SHP77 treated with DMSO at 0.1 percent for 48 hours (cell line): ENCODE data around the gene TMPRSS2.

ENCODE experiments used
- DNase-seq: peaks from one replicate; lab custom pipeline; 2025; lab: John Stamatoyannopoulos, UW

TMPRSS2 gene

DNA sequence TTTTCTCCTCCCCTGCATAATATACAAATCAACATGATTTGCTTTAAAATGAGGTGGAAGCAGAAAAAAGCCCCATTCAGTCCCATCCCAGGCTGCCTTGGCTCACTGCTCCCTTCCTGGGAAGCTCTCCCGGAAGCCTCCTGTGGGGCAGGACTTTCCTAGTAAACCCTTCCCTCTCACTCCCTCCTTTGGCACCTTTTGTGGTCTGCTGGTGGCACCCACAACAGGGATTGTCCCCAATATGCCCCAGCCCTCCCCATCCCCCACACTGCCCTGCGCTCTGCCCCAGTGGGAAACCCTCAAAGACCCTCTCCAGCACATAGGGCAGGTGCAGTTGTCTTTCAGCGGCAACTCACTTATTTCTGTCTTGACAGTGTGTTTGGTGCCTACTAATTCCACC, 1.8 kb upstream of the TMPRSS2 start:
- no peak for DNase-seq

DNA sequence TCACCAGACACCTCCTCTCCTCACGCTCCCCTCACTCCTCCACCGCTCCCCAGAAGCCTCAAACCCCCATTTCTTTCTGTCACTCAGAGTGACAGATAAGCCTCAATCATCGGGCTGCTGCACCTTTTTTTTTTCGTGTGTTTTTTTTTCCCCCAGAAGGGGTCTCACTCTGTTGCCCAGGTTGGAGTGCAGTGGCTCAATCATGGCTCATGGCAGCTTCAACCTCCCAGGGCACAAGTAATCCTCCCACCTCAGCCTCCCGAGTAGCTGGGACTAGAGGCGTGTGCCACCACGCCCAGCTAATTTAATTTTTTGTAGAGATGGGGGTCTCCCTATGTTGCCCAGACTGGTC, 1.2 kb upstream of the TMPRSS2 start:
- no peak for DNase-seq

DNA sequence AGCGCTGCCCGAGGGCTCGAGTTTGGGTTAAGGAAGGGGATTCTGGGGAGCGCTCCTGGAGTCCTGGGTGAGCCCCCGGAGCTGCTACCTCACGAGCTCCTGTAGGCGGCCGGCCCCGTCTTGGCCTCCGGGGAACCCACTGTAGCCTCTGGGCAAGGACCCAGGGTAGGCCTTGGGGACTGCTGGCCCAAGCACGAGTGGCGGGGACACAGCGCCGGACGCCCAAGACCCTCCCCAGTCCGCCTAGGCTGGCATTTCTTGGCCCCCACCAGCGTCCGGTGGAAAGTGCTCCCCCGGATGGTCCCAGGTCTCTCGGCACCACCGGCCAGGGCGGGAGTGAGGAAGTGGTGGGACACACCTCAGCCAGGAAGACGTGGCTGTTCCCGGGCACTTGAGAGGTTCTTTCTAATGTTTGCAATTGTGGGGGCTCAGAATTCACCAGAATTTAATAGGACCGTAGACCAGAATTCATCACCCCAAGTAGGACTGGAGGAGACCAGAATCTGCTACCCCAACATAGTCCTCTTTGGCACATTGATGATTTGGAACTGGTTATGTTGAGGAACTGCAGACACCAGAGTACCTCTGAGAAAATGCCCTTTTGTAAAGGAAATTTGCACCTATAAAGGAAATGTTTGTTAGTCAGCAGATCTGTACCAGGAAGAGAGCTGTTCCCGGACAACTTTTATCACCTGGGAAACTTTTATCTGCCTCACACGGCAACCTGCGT, 622 bp upstream of the TMPRSS2 start:
- no peak for DNase-seq

DNA sequence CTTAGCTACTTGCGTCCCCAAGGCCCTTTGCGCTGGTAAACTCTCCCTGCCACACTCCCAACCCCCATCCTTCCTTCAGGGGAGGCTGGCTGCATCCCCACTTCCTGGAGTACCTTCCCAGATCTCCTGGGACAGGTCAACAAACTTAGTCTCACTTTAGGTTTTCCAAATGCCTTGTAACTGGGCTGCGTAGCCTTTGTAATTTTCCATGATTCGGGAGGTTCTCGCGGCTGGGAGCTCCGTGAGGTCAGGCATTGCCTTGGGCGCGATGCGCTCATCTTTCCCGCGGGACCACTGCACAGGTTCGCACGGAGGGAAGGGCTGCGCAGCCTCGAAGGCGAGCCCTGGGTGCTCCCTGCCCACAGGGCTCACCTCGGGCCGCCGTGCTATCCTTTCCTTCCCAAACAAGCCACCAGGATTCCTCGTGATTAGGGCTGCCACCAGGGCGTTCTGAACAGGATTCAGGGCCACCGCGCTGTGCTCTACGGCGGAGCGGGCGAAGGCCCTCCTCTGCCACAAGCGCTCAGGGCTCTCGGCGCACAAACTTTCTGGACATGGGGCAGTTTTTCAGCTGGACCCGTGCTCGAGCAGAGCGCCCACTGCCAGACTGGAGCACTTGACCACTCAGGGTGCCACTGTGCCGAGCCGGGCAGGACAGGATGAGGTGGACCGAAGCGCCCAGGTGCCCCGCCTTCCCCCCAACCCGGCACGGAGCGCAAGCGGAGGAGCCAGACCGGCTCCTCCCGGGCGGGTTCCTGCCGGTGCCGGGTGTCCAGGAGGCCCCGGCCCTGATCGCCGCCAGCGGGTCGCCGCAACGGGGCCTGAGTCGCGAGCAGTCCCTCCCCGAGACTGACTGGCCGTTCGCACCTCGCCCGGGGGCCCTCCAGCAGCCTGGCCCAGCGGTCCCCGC, 1.1 kb downstream of the TMPRSS2 start:
- DNase-seq: no peak

DNA sequence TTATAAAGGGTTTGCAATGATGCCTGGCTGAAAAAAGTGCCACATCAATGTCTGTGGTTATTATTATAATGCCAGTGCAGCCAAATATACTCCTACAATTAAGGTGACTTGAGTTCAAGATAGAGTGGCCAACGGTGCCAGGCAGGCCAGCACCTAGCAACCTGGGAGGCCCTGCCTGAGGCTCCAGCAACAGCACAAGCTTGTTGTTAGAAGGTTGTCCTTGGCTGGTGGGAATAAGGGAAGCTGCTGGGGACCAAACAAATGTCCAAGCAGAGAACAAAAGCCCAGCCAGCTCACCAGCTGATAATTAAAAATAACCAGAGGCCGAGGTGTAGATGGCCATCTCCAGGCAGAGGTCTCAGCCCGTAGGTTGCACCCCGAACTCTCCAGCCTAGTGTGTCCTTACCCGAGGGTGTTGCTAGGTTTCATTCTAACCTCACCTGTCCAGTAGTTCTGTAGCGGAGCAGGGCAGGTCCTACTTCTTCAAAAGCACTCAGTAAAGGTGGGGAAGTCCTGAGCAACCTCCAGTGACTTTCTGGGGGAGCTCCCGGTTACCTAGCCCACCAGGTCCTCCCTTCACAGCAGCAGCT, 1.9 kb downstream of the TMPRSS2 start:
- no peak for DNase-seq

DNA sequence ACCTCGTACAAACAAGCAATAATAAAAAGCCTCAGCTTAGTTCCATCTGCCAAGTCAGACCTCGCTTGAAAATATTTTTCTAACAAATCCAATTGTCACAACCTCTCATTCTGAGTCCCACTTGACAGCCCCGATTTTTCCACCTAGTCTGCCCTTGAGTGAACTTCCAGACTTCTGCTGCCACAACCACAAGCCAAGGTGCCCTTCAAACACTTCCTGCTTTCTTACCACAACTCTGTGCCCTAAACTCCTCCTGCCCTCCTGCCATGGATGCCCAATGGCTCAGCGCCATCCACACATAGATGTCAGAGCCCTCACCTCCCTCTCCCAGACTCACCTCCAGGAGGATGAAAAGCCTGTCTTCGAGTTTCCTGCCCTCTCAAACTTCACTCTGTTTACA, 3.9 kb downstream of the TMPRSS2 start:
- DNase-seq: no peak

DNA sequence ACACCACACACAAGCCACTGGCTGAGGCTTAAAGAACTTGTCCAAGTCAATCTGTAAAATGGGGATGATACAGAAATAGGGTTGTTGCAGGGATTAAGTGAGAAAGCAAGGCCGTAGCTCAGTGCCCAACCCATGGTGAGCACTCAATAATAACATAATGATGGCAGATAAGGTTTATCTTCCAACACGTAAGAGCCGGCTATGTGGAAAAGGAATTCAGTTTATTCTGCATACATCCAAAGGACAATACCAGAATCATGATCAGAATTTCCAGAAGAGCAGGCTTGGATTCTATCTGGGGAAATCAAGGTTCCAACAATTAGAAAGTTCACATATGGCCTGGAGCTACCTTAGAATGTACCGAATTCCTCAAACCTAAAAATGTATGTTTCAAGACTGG, 4.6 kb downstream of the TMPRSS2 start:
- DNase-seq: no peak

DNA sequence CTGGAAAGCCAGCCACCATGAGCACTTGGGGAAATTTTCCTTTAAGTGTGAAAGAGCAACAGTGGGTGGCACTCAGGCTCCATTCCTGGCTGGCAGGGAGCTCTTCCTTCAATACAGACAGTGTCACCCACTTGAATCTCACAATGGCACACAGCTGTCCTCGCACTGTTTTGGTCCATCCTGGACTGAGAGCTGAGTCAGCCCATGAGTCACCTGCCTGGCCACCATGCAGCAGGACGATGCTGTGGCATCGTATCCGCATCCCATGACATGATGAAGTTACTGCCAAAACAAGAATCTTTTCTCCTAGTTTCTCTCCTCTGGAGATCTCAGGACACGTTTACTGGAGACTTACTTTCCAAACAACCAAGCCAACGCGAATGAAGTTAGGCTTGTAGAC, 6.0 kb downstream of the TMPRSS2 start:
- no peak for DNase-seq

DNA sequence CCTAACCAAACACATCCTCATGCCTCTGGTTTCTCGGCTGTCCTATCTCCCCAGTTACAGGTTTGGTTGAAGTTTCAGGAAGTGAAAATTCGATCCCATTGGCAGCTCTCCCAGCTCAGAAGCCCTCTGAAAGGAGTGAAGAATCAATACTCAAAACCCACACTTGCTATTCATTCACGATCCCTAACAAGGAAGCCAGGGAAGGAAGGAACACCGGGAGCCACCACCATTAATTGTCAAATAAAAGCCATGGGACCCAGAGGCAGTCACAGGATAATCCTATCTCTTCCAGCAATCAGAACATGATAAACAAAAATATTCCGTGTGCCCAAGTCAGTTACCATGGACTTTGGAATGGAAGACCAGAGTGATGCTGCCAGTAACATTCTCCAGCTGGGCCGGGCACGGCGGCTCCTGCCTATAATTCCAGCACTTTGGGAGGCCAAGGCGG, 7.0 kb downstream of the TMPRSS2 start:
- DNase-seq: no peak

DNA sequence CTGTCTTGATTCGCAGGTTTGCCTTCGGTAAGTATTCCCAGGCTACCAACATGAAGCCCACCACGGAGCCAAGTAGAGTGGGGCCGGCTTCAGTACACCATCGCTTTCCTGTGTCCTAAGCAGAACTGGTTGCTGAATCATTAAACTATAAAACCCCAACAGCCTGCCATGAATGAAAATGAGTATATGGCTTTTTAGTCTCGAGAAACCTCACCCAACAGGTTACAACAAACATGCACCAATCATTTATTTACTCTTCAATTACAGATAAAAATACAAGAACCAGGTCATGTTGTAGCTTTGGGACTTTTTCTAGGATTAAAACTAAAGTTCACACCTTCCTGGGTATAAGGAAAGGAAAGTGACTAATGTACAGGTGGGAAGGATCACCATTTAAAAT, 7.6 kb downstream of the TMPRSS2 start:
- no peak for DNase-seq

DNA sequence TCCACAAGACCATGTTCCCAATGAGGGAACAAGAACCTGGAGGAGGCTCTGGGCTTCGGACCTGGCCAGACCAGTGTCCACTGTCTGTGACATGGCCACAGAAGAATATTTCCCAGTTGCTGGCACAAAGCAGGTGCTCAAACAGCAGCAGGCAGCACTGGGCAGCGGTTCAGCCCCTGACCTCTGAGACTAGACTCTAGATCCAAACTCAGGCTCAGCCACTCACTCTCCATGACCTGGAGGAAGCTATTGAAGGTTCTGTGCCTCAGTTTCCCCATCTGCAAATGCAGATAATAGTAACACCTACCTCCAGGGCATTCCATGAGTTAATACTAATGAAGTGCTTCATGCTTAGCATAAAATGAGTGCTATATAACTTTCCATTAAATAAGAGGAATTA, 8.0 kb downstream of the TMPRSS2 start:
- DNase-seq: no peak

DNA sequence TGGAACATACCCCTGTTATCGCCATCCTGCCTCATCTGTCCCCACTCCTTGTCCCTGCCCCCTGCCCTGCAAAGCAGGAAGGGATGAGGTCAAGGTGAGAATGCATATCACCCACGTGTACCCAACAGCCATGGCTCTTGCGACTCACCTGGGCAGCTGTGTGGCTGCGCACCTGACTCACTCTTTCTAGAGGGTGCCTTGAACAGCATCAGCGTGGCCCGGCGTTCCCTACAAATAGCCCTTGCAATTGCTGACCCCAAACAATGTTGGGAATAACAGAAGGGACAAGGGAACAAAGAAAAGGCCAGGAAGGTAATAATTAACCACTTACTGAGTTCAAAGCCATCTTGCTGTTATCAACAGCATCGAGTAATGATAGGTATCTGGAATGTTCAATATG, 10.2 kb downstream of the TMPRSS2 start:
- no peak for DNase-seq

DNA sequence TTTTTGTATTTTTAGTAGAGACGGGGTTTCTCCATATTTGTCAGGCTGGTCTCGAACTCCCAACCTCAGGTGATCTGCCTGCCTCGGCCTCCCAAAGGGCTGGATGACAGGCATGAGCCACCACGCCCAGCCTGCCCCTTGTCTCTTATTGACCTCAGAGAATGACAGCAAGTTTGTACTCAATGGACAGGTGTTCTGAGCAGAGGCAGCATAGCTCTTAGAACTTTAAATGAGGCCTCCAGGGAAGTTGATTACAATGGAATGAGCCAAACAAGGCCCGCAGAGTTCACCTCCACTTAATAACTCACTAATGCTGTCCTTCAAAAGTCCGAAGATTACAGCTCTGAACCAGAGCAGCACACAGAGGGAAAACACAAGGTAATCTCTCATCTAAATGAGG, 10.9 kb downstream of the TMPRSS2 start:
- no peak for DNase-seq

DNA sequence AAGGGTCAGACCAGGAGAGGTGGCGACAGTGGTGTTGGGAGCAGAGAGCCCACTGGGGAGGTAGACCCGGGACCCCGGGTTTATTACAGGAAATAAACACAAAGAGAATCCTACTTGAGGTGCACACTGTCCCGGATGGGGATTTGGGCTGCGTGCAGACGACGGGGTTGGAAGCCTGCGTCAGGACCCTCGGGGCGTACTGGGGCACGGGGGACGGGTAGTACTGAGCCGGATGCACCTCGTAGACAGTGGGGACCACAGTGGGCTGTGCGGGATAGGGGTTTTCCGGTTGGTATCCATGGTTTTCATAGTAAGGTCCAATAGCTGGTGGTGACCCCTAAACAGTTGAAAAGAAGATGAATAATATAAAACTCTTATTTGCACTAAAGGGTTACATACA, 13.7 kb downstream of the TMPRSS2 start:
- no peak for DNase-seq

DNA sequence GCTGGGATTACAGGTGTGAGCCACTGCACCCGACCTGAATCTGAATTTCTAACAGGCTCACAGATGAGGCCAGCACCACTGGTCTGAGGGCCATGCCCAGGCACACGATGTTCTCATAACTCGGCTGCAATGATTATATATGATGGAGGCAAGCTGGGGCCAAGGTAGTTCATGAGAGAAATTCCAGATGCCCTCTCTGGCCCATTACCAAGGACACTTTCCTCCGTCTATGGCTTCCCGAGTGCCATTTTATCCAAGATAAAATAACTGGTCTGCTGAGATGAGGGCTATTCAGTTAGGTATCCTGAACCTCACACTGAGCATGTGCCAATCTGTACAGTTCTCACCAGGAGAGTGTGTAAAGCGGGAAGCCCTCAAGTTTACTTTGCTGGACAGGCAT, 16.5 kb downstream of the TMPRSS2 start:
- DNase-seq: no peak

DNA sequence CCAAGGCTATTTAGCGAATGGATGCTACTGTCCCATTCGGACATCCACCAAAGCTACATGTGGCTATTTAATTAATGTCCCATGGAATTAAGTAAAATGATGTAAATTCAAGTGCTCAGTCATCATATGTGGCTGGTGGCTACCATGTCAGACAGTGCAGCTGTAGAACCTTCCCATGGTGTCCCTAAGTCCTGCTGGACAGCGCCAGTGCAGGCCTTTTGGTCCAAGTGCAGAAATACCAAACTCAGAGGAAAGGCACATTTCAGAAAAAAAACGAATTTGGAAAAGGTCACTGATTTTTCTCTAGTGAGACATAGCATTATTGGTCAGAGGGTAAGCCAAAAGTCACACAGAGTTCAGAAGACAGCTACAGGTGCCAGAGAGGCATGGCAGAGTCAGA, 17.6 kb downstream of the TMPRSS2 start:
- DNase-seq: no peak

DNA sequence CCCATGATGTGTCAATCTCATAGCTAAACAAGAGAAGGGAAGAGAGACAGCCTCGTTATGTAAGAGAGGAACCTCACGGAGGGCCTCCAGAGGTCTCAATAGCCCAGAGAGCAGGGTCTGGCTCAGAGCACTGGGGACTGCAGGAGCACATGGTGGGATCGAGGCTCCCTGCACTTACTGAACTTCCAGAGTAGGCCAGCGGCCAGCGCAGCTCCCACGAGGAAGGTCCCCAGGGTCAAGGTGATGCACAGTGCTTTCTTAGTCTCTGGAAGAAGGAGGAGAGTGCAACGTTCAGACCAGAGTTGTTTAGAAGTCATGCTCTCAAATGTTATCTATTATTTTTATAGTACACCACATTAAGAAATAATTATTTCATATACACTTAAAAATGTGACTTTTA, 18.6 kb downstream of the TMPRSS2 start:
- DNase-seq: no peak

DNA sequence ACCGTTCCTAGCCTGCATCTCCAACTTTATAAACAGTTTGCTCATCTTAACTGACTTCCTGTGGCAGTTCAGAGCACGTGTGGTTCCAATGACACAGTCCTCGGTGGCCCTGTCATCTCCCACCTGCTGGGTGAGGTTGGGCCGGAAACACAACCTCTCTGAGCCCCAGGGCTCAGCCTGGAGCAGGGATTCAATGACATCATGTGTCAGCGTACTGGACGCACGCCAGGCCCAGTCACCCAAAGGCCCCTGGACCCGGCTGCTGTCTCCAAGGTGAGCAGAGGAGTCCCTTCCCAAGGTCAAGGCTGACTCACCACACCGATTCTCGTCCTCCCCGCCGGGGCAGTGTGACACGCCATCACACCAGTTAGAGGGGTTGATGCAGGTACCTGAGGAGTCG, 19.9 kb downstream of the TMPRSS2 start:
- no peak for DNase-seq

DNA sequence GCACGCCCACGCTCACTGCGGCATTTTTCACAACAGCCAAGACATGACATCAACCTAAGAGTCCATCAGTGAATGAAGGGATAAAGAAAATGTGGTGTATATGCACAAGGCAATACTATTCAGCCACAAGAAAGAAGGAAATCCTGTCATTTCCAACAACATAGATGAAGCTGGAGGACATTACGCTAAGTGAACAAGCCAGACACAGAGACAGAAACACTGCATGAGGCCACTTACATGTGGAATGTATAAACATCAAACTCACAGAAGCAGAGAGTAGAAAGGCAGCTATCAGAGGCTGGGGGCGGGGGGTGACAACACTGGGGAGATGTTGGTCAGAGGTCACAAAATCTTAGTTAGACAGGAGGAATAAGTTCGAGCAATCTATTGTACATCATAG, 20.9 kb downstream of the TMPRSS2 start:
- DNase-seq: no peak

DNA sequence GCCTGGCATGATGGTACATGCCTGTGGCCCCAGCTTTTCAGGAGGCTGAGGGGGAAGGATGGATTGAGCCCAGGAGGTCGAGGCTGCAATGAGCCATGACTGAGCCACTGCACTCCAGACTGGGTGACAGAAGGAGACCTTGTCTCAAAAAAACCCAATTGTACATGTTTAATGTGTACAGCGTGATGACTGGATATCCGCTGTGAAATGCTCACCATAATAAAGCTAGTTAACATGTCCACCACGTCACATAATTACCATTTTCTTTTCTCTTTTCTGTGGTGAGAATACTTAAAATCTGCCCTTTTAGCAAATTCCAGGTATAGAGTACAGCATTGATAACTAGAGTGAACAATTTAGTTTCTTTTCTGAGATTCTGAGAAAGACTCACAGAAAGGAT, 24.0 kb downstream of the TMPRSS2 start:
- no peak for DNase-seq

DNA sequence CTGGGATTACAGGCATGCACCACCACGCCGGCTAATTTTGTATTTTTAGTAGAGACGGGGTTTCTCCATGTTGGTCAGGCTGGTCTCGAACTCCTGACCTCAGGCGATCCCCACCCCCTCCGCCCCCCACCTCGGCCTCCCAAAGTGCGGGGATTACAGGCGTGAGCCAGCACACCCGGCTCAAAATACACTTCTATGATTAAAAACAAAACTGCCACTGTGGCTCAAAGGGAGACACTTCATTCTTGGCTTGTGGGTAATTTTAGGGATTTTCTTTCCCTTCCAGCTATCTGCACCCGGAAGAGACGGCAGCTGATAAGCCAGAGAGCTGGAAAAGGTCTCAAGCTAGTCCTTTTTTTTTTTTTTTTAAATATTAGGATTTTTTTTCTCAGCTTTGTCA, 24.5 kb downstream of the TMPRSS2 start:
- DNase-seq: no peak

DNA sequence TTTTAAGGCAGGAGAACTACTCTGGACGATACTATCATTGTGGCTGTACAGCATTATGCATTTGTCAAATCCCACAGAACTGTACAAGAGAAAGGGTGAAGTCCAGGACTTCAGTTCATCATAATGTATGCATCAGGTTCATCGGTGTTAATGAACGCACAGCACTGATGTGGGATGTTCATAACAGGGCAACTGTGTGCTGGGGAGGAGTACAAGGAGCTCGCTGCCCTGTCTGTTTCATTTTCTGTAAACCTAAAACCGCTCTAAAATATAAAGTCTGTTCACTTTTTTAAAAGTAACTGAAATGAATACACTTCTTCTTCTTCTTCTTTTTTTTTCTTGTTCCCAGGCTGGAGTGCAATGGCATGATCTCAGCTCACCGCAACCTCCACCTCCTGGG, 25.0 kb downstream of the TMPRSS2 start:
- DNase-seq: no peak

DNA sequence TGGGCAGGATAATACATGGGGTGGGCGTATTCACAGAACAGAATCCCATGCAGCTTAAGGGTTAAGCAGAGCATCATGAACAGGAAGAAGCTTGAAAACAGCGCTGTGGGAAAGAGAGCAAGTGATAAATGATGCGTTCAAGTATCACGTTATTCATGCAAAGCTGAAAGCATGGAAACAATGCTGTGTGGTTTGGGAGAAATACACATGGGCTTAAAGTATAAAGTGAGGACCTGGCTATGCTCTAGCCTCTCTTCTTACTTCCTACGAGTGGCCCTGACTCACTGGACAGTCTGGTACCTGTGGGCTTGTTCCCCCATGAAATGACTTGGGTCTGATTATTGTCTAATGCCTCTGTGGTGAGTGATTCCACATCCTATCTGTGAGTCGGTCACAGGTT, 25.7 kb downstream of the TMPRSS2 start:
- DNase-seq: no peak
